ENCODE measurements around the gene MDN1.

- no peak for TF ChIP-seq CTCF (IDR thresholded peaks at IDR 0.05)
- TF ChIP-seq ZFX (IDR thresholded peaks at IDR 0.05; ENCODE audit: borderline replicate concordance): no peak
Measured at GRCh38 chr6:89805814-89806371, 13.7 kb downstream of the MDN1 start.

Measured in 22Rv1 (cell line).